GM18499 (cell line): Measurements from ENCODE around the gene RFLNA.
"Not testable (repeated sequence)": the region's sequence is repeated elsewhere in the genome, so short reads cannot be mapped to it uniquely, and the experiment has no call there.

Experiments used
- ATAC-seq: cut with Tn5 transposase; IDR thresholded peaks from one replicate; pipeline ENCODE4 v1.9.1; 2021; ENCODE audit warnings: moderate number of reproducible peaks; ENCODE audit not compliant: insufficient read depth, unreplicated experiment

Gene RFLNA

DNA sequence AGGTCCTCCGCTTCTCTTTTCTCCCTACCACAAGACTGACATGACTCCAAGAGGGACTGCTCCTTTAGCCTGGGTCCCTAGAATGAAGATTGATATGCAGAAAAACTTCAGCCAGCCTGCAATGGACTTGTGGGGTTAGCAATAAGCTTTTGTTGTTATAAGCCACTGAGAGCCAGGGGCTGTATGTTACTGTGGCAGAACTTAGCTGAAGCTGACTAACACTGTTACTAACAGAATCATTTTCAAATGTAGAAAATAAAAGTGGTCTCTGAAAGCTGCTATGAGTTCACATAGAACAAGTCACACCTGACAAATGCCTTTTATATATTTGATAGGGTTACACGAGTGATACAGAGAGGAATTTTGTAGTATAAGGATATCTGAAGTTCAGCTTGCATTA, 13.6 kb upstream of the RFLNA start:
- ATAC-seq = no peak

DNA sequence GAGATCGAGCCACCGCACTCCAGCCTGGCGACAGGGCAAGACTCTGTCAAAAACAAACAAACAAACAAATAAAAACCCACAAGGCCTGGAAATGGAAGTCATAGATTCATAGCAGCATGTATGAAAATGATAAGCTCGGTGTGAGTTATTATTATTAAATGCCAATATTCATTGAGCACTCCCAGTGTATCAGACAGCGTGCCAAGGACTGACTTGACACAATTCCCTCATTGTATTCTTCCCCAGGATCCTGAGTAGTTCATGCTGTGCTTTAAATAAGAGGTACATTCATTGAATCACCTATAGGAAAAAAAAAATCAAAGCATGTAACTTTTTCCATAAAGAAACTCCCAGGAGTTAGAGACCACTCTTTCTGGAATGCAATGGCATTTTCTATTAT, 12.6 kb upstream of the RFLNA start:
- ATAC-seq = no peak

DNA sequence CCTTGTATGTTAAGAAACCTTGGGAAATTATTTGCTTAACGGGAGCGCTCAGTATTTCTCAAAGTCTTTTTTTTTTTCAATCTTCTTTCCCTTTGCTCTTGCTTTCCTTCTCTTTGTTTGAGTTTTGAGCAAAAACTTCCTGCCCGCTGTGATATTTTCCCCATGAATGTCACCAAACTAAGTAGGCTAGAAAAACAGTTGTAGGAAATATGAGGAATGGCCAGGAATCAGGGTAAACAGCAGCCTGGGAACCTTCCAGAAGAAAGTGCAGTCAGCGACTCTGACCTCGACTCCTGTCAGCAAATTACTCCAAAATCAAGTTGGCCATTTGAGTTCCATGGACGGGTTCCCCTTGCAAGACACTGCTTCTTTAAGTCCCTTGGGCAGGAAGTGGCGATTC, 11.6 kb upstream of the RFLNA start:
- no peak for ATAC-seq

DNA sequence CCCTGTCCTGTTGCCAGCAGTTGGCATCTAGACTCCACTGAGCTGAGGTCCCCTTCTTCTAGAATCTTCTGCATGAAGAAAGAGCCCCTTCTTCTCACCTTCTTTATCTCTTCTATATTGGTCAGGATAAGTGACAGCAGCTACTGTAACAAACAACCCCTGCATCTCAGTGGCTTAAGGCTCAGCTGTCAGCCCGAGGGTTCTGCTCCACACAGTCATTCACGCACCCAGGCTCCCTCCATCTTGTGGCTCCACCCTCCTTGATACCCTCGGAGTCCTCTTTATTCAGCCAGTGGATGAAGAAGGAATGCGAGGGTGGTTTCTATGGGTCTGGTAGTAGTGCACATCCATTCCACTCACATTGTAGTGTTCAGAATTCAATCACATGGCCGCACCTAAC, 10.5 kb upstream of the RFLNA start:
- no peak for ATAC-seq

DNA sequence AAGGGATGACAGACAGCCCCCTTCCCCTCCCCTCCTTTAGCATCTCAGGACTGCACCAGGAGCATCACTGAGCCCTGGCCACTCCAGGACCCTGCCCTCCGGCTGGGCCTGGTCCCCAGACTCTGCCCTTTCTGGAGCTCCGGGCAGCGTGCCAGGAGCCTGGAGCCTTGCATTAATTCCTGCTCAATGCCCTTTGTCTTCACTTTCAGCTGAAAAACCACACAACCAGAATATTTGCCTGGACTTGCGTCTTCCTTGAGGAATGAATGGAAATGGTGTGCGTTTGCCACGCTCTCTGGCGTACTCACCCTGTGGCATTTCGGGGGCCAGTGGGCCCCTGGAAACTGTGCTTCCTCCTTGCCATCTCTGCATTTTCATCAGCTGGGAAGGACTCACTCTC, 8.5 kb upstream of the RFLNA start:
- no peak for ATAC-seq

DNA sequence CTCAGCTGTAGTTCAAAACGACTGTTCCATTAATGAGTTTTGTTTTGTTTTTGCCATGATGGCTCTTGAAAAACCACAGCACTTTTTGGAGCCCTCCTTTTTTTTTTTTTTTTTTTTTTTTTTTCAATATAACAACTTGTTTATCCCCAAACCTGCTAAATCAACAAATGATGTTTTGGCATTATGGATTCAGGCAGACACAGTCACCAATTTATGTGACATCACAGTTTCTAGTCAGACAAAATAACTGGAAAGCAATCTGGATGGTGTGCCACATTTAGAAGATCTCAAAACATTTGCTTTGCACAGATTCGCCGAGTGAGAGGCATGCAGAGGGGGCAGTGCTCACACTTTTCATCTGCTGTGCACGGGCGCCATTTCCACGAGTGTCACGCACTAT, 7.9 kb upstream of the RFLNA start:
- no peak for ATAC-seq

DNA sequence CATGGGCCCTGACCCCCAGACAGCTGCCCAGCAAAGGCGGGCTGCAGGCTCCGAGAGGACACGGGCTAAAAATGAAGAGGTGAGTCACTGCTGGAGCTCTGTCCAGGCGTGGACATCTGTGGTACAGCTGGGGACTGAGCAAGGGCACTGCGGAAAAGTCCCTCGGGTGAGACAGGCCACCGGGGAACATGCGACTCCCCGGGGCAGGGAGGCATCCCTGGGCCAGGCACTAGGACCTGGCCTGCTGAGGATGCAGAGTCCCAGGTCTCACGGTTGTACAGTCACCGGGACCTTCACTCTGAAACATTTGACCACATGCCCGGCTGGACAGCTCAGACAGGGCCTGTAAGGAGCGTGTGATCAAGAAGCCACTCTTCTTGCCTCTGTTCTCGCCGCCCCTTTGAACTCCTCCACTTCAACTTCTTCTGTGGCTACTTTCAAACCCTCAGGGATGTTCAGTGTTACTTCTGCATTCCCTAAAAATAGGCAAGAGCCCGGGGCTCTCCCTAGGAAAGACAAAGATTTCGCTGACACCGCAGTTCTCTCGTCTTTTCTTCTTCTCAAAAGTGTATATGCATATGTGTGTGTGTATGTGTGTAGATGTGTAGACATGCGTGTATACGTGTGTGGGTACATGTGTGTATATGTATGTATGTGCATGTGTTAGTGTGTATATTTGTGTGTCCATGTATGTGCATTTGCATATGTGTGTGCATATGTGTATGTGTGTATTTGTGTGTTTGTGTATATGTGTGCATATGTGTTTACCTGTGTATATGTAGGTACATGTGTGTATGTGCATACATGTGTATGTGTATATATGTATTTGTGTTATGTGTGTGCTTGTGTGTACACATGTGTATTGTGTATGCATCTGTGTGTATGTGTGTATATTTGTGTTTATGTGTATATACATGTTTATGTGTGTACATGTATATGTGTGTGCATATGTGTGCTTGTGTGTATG, 5.0 kb upstream of the RFLNA start:
- ATAC-seq = no peak

DNA sequence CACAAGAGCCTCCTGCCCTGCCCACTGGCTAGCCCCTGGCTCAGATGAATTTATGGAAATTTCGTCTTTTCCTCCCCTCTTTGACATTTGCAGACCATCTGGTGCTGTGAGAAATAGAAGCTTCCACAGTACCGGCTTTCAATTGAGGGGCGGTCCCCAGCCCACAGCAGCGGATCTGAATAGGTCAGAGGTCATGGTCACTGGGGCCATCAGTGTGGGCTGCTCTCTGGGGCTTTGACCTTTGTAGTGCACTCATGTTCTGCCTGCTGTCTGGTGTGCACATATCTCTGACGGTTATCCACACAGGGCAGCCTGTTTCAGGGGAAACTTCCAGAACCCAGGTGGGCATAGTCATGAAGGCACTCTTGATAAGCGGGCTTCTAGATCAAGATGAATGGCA, 2.5 kb upstream of the RFLNA start:
- no peak for ATAC-seq

DNA sequence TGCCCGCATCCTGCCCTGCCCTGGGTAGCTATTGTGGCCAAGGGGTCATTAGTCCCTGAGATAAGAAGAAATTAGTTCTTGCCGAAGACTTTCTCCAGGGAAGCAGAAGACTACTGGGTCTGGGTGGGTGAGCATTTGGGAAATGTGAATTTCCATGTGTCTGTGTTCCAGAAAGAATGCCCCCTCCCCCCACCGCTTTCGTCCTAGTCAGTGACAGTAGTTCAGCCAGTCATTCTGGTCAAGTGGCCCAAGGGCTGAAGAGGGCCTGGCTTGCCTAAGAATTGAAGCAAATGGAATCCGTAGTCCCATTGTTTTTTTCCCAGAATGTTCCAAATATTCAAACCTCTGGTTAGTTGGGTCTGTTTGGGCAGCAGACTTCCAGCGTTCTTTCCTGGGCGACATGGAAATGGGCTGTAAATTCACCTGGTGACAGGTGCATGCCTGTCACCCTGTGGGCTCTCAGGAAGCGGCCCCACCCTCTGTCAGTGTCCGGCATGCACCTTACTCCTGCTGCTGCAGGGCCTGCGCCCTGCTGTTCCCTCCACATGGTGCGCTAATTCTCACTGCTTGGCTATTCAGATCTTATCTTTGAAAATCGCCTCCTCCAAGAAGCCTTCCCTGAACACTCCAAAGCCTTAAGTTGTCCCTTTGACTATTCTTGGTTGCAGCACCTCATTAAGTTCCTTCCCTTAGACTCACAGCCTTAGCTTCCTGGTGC, 1.4 kb upstream of the RFLNA start:
- no peak for ATAC-seq

DNA sequence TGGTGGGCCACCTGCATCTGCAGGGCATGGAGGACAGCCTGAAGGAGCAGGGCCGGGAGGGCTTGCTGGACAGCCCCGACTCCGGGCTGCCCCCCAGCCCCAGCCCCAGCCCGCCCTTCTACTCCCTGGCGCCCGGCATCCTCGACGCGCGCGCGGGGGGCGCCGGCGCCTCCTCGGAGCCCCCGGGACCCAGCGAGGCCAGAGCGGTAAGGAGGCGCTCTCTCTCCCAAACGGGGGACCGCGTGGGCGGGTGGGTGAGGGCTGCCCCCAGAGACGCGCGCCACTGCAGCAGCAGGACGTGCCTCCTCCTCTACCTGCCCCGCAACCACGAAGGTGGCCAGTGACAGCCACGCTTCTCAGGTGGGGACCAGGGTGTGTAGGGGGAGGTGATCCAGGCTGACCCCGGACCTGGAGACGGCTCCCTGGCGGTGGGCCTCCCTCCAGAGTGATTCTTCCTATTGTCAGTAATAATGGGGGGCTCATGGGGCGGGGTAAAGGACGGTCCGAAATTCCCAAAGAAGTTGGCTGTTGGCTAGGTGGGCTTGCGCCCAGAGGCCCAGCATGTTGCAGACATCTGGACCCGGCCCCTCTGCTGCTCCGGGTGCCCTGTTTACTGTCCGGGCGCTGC, 652 bp downstream of the RFLNA start:
- no peak for ATAC-seq

DNA sequence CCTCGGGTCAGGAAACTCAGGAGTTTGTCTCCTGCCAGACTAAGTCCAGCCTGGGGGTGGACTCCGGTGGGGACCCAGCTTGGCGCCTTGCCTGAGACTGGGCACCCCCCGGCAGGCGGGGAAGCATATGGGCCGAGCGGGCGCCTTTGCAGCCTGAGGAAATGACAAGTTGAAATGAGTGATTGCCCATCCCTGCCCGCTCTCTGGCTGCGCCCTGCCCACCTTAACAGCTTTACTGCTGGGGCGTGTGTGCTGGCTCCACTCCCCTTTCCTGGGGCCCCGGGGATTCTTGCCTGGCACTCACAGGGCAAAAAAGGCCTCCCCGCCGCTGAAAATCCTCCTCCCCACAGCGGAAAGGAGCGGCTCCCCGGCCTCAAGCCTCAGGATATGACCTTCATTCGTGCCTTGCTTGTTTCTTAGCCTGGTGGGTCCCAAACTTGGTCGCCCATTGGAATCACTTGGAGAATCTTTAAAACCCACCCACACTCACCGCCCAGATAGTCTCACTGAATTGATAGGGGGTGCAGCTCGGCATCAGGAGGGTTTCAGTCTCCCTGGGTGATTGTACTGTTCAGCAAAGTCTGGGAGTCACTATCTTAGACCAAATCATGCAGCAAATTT, 1.5 kb downstream of the RFLNA start:
- no peak for ATAC-seq

DNA sequence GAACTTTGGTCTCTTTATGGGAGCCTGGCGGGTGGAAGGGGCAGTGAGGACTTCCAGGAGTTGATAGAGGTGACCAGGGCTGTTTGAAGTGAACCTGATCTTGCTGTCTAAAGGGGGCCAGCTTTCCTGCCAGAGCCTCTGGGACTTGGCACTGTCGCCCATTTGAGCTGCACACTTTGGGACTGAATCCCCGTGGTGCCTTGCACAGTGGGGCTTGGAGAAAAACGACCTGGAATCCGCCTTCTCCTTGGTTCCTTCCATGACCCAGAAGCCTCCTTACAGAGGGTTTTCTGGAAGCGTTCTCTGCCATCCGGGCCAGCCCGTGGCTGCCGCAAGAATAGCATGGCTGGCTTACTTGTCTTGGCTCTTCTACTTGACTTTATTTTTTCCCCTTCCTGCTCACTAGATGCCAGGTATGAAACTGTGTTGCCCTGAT, 2.0 kb downstream of the RFLNA start:
- ATAC-seq = no peak

DNA sequence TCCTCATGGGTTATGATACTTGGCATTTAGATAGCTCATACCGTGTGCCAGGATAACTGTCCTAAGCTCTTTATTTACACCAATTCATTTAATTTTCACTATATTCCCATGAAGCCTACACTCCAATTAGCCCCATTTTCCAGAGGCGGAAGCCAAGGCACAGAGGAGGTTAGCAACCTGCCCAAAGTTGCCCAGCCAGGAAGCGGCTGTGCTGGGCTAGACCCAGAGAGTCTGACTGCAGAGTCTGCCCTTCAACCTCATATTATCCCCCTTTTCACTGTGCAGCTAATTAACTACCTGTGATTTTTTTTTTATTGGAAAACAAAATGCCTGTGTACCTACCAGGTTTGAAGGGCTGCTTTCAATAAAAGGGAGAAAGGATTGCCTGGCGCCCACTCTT, 2.5 kb downstream of the RFLNA start:
- no peak for ATAC-seq

DNA sequence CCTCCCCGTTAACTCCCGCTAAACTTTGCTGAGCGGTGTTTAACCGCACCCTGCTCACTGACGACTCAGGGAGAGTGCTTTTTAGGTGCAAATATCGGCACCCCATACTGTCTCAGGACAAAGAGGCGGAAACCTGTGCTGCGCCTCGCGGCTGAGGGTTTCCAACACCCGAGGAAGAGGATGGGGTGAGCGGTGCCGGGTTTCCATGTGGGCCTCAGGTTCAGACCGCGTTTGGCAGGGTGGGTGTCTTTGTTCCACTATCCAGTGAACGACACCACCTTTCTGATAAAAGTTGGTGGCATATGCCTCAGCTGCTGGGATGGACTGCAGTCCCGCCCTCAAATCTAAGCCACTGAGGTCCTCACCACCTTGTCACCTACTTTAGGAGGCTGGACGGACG, 3.0 kb downstream of the RFLNA start:
- ATAC-seq = no peak

DNA sequence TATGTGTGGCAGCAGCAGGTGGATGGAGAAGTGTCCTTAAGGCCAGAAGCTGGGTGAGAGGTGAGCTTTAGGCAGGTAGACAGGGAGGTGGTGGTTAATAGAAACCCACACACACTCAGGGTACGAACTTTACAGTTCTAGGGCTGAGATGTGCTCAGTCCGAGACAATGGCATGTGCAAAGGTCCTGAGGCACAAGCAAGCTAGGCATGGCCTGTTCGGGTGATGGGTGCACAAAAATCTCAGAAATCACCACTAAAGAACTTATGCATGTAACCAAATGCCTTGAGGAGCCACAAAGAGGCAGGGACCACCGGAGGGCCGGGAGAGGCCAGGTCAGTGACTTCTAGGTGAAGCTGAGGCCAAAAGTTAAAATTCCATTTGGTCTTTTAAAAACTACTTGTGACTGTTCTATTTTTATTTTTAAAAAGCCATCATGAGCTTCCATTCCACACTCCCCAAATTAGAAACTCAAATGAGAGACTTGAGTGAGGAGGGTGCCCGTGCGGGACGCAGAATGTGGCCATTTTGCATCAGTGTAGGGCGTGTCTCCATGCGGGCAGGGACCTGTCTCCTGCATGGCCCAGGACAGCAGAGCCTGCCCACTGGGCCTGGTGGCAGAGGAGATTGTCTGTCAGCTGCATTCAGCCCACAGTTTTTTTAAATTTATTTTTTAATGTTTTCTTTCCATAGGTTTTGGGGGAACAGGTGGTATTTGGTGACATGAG, 4.0 kb downstream of the RFLNA start:
- ATAC-seq = no peak

DNA sequence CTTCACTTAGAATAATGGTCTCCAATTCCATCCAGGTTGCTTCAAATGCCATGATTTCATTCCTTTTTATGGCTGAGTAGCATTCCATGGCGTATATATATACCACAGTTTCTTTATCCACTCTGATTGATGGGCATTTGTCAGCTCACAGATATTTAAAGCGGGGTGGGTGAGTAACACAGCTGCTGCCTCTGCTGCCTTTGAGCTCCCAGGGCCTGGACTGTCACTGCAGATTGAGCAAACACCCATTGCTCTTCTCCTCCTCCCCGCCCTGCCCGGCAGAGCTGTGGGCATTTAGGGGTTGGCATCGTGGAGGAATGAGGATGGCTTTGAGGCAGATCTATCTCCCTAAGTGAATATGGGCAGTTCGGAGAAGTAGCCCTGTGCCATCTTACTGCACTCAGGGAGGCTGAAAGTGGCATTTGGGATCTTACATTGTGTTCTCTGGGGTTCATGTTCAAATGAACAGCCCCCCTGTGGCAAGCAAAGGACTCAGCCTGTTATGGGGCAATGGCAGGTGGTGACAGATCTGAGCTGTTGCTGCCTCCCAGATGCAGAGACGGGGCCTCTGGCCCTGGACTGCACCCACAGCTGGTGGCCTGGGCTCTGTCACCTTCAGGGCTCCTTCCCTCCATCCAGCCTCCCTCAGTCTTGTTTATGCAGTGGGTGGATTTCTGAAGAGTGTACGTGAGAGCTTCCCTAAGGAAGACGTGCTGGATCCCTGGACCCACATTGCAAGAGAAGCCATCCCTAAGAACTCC, 4.9 kb downstream of the RFLNA start:
- no peak for ATAC-seq

DNA sequence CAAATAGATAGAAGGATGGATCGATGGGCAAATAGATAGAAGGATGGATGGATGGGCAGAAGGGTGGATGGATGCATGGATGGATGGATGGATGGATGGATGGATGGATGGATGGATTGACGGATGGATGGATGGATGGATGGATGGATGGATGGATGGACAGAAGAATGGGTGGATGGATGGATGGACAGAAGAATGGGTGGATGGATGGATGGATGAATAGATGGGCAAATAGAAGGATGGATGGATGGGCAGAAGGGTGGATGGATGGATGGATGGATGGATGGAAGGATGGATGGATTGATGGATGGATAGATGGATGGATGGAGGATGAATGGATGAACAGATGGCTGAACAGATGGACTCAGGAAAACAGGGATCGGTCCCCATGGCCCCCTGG, 5.8 kb downstream of the RFLNA start:
- not testable (repeated sequence) for ATAC-seq

DNA sequence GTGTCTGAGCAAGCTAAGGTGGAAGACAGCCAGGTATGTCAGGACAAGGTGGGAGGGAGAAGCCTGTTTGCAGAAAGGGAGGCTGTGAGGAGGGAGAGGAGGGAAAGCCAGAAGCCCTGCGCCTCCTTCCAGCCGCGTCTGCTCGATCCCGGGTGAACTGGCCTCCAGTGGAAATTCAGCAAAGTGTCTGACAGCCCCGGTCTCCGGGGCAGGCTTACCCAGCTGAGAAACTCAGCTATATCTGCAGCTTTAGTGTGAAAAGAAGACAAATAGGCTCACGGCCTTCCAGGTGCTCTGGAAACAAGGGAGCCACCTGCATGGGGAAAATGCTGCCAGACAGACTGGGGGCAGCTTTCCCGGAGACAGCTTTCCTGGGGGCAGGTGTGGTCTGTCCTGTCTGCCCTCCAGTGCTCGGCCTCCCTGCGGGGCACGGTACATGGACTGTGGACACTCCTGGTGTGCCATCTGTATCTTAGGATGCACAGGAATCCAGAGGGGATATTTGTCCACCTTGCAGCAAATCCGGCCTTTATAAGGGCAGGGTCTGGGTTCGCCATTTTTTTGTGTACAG, 6.3 kb downstream of the RFLNA start:
- no peak for ATAC-seq

DNA sequence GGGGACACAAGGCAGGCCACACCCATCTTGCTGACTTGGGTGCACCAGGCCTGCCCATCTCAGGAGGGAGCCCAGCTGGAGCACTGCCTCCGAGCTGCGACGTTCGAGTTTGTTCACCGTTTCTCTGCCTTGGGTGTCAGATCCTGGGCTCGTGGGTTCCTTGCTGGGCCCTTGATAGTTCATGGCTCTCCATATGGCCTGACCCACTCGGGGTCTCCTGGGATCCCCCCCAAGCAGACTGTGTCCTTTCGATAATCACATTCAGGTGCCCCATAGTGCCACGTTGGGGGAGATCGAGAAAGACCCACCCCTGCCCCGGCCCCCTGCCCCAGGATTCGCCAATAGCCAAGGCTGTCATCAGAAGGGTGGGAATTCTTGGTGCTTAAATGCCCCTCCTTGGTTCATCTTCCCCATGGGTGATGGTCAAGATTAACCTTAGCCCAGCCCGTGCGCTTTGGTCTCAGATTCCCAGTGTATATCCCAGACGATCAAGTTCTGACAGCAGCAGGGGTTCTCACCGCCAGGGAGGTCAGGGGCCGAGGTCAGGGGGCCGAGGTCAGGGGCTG, 7.4 kb downstream of the RFLNA start:
- ATAC-seq = no peak
